GM12878 (cell line): ENCODE results near the gene CCN5. TPM values are rescaled to one million over a fixed set of nuclear protein-coding genes. Genes with fewer than 3 reads are reported as not detected.

Experiments
- ATAC-seq: fragments of 200-7000 bp; cut with Tn5 transposase; 3 replicates; pipeline ENCODE4 v1.9.1; 2020; ENCODE audit warnings: mild to moderate bottlenecking, moderate library complexity
- BruUV-seq: library from RNA; stranded (reverse); fragments of 400-500 nt; replicated peaks from 2 replicates; lab custom pipeline; 2021; lab: Mats Ljungman, UMichigan
- CTCF ChIA-PET: fragments of 300-600 bp; sonication (Branson Sonifier 250); formaldehyde crosslinking; extraction: SDS; loops from one replicate; lab custom pipeline; 2021; ENCODE audit warnings: inconsistent platforms; lab: Yijun Ruan, JAX
- POLR2A ChIA-PET: fragments of 350-600 bp; formaldehyde crosslinking; extraction: SDS; loops from one replicate; lab custom pipeline; 2021; ENCODE audit warnings: inconsistent platforms; lab: Charles Lee
- RAD21 ChIA-PET: fragments of 300-600 bp; sonication (Branson Sonifier 250); formaldehyde crosslinking; loops from one replicate; lab custom pipeline; 2023; ENCODE audit warnings: antibody characterized with exemption; ENCODE audit not compliant: unreplicated experiment; lab: Charles Lee
- SMC1A ChIA-PET: fragments of 300-600 bp; sonication (Branson Sonifier 250); formaldehyde crosslinking; loops from one replicate; lab custom pipeline; 2023; ENCODE audit not compliant: unreplicated experiment, uncharacterized antibody; lab: Charles Lee
- DNase-seq: peaks from one replicate; pipeline ENCODE4 v3.0.0-alpha.2; 2011; ENCODE audit warnings: low read depth, low spot score
- FAIRE-seq: peaks from 3 replicates; lab custom pipeline; 2011; peaks lifted over from hg19 to GRCh38; lab: Jason Lieb, UNC
- H2AFZ ChIP-seq: 2 replicates; pipeline ENCODE4 v1.6.0; 2011; ENCODE audit warnings: low read depth, low read length, control low read depth; ENCODE audit not compliant: control insufficient read depth
- H3K27ac ChIP-seq: 2 replicates; pipeline ENCODE4 v1.5.1; 2011; ENCODE audit warnings: control low read depth; ENCODE audit not compliant: control insufficient read depth, insufficient read depth
- H3K27me3 ChIP-seq, 2 experiments: replicated peaks in 1 of 2; 2 replicates each; pipeline versions ENCODE4 v1.6.0 to v1.6.1; 2011; ENCODE audit warnings: low read length in 1 of 2; ENCODE audit not compliant: control insufficient read depth in 2 of 2, insufficient read depth in 2 of 2
- H3K36me3 ChIP-seq, 2 experiments: 2 replicates each; pipeline ENCODE4 v1.5.1; 2011; ENCODE audit warnings: low read length in 1 of 2; ENCODE audit not compliant: control insufficient read depth in 2 of 2, insufficient read depth in 2 of 2
- H3K4me1 ChIP-seq: 2 replicates; pipeline ENCODE4 v1.6.1; 2011; ENCODE audit warnings: mild to moderate bottlenecking, low read length, moderate library complexity, mixed read lengths; ENCODE audit not compliant: control insufficient read depth, insufficient read depth
- H3K4me2 ChIP-seq: 2 replicates; pipeline ENCODE4 v1.6.0; 2011; ENCODE audit warnings: control low read depth; ENCODE audit not compliant: control insufficient read depth, insufficient read depth
- H3K4me3 ChIP-seq: fragments of 200-600 bp; sonication (generic); 2 replicates; pipeline ENCODE4 v1.5.1; 2016
- H3K79me2 ChIP-seq: 2 replicates; pipeline ENCODE4 v1.6.0; 2011; ENCODE audit warnings: low read length; ENCODE audit not compliant: control insufficient read depth, insufficient read depth
- H3K9ac ChIP-seq: 2 replicates; pipeline ENCODE4 v1.8.0; 2011; ENCODE audit warnings: low read length, control low read depth, mixed read lengths; ENCODE audit not compliant: control insufficient read depth, insufficient read depth
- H3K9me3 ChIP-seq: replicated peaks from 3 replicates; pipeline ENCODE4 v1.5.1; 2011; ENCODE audit warnings: mild to moderate bottlenecking, low read length; ENCODE audit not compliant: control insufficient read depth, insufficient read depth
- H4K20me1 ChIP-seq: 2 replicates; pipeline ENCODE4 v1.6.0; 2011; ENCODE audit not compliant: control insufficient read depth, insufficient read depth
- CTCF ChIP-seq, 3 experiments: IDR thresholded peaks in 2 of 3; conservative IDR thresholded peaks in 1 of 3; 2 replicates each; pipeline ENCODE4 v1.5.1; 2011; ENCODE audit warnings: low read depth in 3 of 3, low read length in 3 of 3, mild to moderate bottlenecking in 3 of 3, control low read depth in 2 of 3, moderate library complexity in 2 of 3, inconsistent platforms in 1 of 3, mixed read lengths in 1 of 3; ENCODE audit not compliant: control insufficient read depth in 2 of 3, insufficient read depth in 1 of 3; ENCODE audit errors: extremely low read depth in 1 of 3
- SIX5 ChIP-seq: IDR thresholded peaks from 2 replicates; pipeline ENCODE4 v1.6.1; 2011; ENCODE audit warnings: mild to moderate bottlenecking, low read depth, low read length, moderate library complexity; ENCODE audit not compliant: severe bottlenecking
- SRF ChIP-seq, 2 experiments: IDR thresholded peaks; 2 replicates each; pipeline ENCODE4 v1.6.1; 2011; ENCODE audit warnings: low read depth in 2 of 2, low read length in 2 of 2, mild to moderate bottlenecking in 1 of 2, moderate library complexity in 1 of 2
- WGBS: methylation state at CpG from one replicate; pipeline ENCODE4 v1.1.6; 2016; ENCODE audit warnings: low lambda C conversion rate; ENCODE audit not compliant: insufficient replicate concordance, insufficient coverage; ENCODE audit errors: missing lambda C conversion rate; 5-methylcytosine and 5-hydroxymethylcytosine counted together
- in situ Hi-C: fragments of 300-500 bp; cut with MboI; formaldehyde crosslinking; loops from 9 replicates; pipeline ENCODE4 v1.14.3; 2018; ENCODE audit warnings: mixed read lengths
- intact Hi-C: fragments of 100-400 bp; cut with micrococcal nuclease; formaldehyde crosslinking; loops from one replicate; pipeline ENCODE4 v1.14.2; 2022; ENCODE audit not compliant: unreplicated experiment
- polyA plus RNA-seq, 11 experiments: library from polyadenylated mRNA; depleted of rRNA in 4 of 11; unstranded in 6 of 11; stranded (reverse) in 5 of 11; fragments of >200 nt; fragmentation: Nextera tagmentation in 4 of 11; fragmentation: Illumina TruSeq in 1 of 11; extraction: Ambion mirVana in 4 of 11; extraction: Trizol in 1 of 11; gene quantifications; 1 replicate in 1 of 11; 2 replicates in 10 of 11; pipeline versions ENCODE4 v1.2.1 to v1.2.3, GENCODE V29; 2011 to 2016; ENCODE audit warnings: inconsistent platforms in 2 of 11, missing spikeins in 2 of 11, low read depth in 1 of 11
- total RNA-seq, 4 experiments: library from RNA; depleted of rRNA in 3 of 4; stranded (reverse); fragments of >200 nt in 3 of 4; fragmentation: Illumina TruSeq in 1 of 4; extraction: Trizol in 1 of 4; gene quantifications; 2 replicates each; pipeline versions ENCODE4 v1.2.1 to v1.2.3, GENCODE V29; 2013 to 2021
- TF ChIP-seq, protein P1 (sequence below): fragments of 450-650 bp; IDR thresholded peaks from 2 replicates; pipeline ENCODE4 v1.6.1; 2017; ENCODE audit warnings: antibody characterized with exemption, mild to moderate bottlenecking, moderate library complexity

Gene CCN5
- total and polyA plus RNA-seq, 10 of the 15 experiments (the other 5 are each of a cell fraction or from before 2014, with no cell fraction given), result 0.14 to 0.15 TPM; not detected in 8

DNA sequence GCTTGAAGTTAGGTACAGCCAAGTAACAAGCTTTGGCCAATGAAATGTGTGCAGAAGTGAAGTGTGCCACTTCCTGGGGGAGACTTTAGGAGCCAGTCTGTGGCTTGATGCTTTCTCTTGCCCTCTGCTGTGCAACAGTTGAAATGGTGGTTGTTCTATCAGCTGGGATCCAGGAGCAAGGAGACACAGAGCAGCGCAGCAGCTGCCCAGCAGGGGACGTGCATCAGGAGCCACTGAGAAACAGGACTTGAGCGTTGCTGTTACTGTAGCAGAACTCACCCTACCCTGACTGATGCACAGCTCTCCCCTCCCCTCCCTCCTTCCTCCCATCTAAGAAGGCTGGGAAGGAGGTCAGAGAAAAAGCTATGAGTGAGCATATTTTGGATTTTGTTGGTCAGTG, 18.9 kb upstream of the CCN5 start:
- no peaks in the 10 kb centered on the region for H4K20me1 ChIP-seq
- peaks cover 25% of the 10 kb centered on the region for H3K4me1 ChIP-seq
- no peak overlapping the region for H3K9ac ChIP-seq
- H3K4me2 ChIP-seq, result peak overlapping the region; percentile 31; the same call in 1 of the 2 replicates
- intact Hi-C loops, result no loop called here
- TF ChIP-seq, protein P1, sequence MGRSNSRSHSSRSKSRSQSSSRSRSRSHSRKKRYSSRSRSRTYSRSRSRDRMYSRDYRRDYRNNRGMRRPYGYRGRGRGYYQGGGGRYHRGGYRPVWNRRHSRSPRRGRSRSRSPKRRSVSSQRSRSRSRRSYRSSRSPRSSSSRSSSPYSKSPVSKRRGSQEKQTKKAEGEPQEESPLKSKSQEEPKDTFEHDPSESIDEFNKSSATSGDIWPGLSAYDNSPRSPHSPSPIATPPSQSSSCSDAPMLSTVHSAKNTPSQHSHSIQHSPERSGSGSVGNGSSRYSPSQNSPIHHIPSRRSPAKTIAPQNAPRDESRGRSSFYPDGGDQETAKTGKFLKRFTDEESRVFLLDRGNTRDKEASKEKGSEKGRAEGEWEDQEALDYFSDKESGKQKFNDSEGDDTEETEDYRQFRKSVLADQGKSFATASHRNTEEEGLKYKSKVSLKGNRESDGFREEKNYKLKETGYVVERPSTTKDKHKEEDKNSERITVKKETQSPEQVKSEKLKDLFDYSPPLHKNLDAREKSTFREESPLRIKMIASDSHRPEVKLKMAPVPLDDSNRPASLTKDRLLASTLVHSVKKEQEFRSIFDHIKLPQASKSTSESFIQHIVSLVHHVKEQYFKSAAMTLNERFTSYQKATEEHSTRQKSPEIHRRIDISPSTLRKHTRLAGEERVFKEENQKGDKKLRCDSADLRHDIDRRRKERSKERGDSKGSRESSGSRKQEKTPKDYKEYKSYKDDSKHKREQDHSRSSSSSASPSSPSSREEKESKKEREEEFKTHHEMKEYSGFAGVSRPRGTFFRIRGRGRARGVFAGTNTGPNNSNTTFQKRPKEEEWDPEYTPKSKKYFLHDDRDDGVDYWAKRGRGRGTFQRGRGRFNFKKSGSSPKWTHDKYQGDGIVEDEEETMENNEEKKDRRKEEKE, result no peak
- TF ChIP-seq SRF (IDR thresholded peaks at IDR 0.05; ENCODE audit: low read depth in 2 of 2, low read length in 2 of 2) (no peak), CTCF (IDR thresholded peaks at IDR 0.05 in 2 of 3, conservative IDR thresholded peaks at IDR 0.05 in 1 of 3; ENCODE audit: control insufficient read depth in 2 of 3, extremely low read depth in 1 of 3, insufficient read depth in 1 of 3, low read depth in 3 of 3, low read length in 3 of 3) (peak in 1 of 3 experiments; percentile 7; a peak in 1 of 6 replicates), SIX5 (no peak)
- H3K9me3 ChIP-seq, result no peaks in the 10 kb centered on the region; the same call in 2 of the 3 replicates
- FAIRE-seq, result no peak
- 0 out of 2 replicates have a peak overlapping the region, but pooled peaks have one; percentile 4 for H3K4me3 ChIP-seq
- ChIA-PET SMC1A (interaction anchor here (1.2 kb wide), 1 partner anchor 11 kb away, joined by 5 read pairs; no protein-coding TSS in a partner anchor), CTCF (interaction anchor here (0.9 to 2.7 kb wide), 3 partner anchors 11 to 120 kb away, joined by 4 to 11 read pairs (median 5); no protein-coding TSS in a partner anchor), RAD21 (interaction anchor here (0.8 kb wide), 1 partner anchor 11 kb away, joined by 3 read pairs; no protein-coding TSS in a partner anchor), POLR2A (interaction anchor here (0.6 kb wide), 2 partner anchors 19 to 266 kb away, joined by 3 to 8 read pairs; no protein-coding TSS in a partner anchor)
- BruUV-seq, result no TSS peak
- WGBS, result 100% methylated on average over 3 of the region's 3 CpGs
- H3K27me3 ChIP-seq, result no peaks in the 10 kb centered on the region; a peak in 1 of 4 replicates
- H2AFZ ChIP-seq, result peak overlapping the region; percentile 15; the same call in 1 of the 2 replicates
- peak overlapping the region; percentile 46 for H3K27ac ChIP-seq
- ATAC-seq, result peak; percentile 37
- in situ Hi-C loops, result no loop called here
- no peak for DNase-seq
- H3K79me2 ChIP-seq, result no peaks in the 10 kb centered on the region
- H3K36me3 ChIP-seq, result no peaks in the 10 kb centered on the region
